PC-9 (cell line): Measurements from ENCODE around the gene RSPRY1. TPM values are rescaled to one million over a fixed set of nuclear protein-coding genes. Genes with fewer than 3 reads are reported as not detected.

Experiments
- BruUV-seq: library from RNA; stranded (reverse); fragments of 400-500 nt; replicated peaks from 2 replicates; lab custom pipeline; 2021; lab: Mats Ljungman, UMichigan
- CTCF ChIA-PET: fragments of 300-600 bp; sonication (Branson Sonifier 250); formaldehyde crosslinking; loops from one replicate; lab custom pipeline; 2022; ENCODE audit warnings: antibody characterized with exemption; lab: Charles Lee
- POLR2A ChIA-PET: fragments of 300-600 bp; sonication (Branson Sonifier 250); formaldehyde crosslinking; loops from one replicate; lab custom pipeline; 2022; ENCODE audit warnings: antibody characterized with exemption; ENCODE audit not compliant: unreplicated experiment; lab: Charles Lee
- DNase-seq, 2 experiments: peaks; one replicate each; pipeline versions ENCODE4 v3.0.0 to v3.0.0-alpha.2; 2015 to 2022; ENCODE audit warnings: mixed read lengths in 1 of 2
- H2AFZ ChIP-seq: fragments of 200-600 bp; sonication (generic); 2 replicates; pipeline ENCODE4 v1.8.1; 2017; ENCODE audit warnings: antibody characterized with exemption
- H3F3A ChIP-seq: fragments of 200-600 bp; sonication (generic); 2 replicates; pipeline ENCODE4 v1.8.1; 2017; ENCODE audit warnings: antibody characterized with exemption, mild to moderate bottlenecking, low read depth; ENCODE audit not compliant: insufficient read depth
- H3K27ac ChIP-seq: fragments of 200-600 bp; sonication (generic); 2 replicates; pipeline ENCODE4 v1.6.1; 2016; ENCODE audit warnings: mixed run types
- H3K27me3 ChIP-seq: fragments of 200-600 bp; sonication (generic); 2 replicates; pipeline ENCODE4 v1.6.1; 2016; ENCODE audit warnings: low read depth, mixed run types; ENCODE audit not compliant: insufficient read depth
- H3K36me3 ChIP-seq: fragments of 200-600 bp; sonication (generic); 2 replicates; pipeline ENCODE4 v1.6.1; 2016; ENCODE audit warnings: low read depth, mixed run types
- H3K4me1 ChIP-seq: fragments of 200-600 bp; sonication (generic); replicated peaks from 2 replicates; pipeline ENCODE4 v1.6.1; 2016; ENCODE audit warnings: mixed run types; ENCODE audit not compliant: insufficient read depth
- H3K4me2 ChIP-seq: fragments of 200-600 bp; sonication (generic); 2 replicates; pipeline ENCODE4 v1.6.1; 2017; ENCODE audit warnings: mixed run types
- H3K4me3 ChIP-seq: fragments of 200-600 bp; sonication (generic); 2 replicates; pipeline ENCODE4 v1.6.1; 2016; ENCODE audit warnings: mixed run types
- H3K79me2 ChIP-seq: fragments of 200-600 bp; sonication (generic); 2 replicates; pipeline ENCODE4 v1.6.1; 2017; ENCODE audit warnings: low read depth, mixed run types
- H3K9me2 ChIP-seq: fragments of 200-600 bp; sonication (generic); 2 replicates; pipeline ENCODE4 v1.8.1; 2017; ENCODE audit warnings: mild to moderate bottlenecking; ENCODE audit not compliant: insufficient read depth
- H3K9me3 ChIP-seq: fragments of 200-600 bp; sonication (generic); 2 replicates; pipeline ENCODE4 v1.8.1; 2016; ENCODE audit warnings: low read depth; ENCODE audit not compliant: insufficient read depth
- H4K20me1 ChIP-seq: fragments of 200-600 bp; sonication (generic); 2 replicates; pipeline ENCODE4 v1.8.1; 2017; ENCODE audit not compliant: insufficient read depth
- CTCF ChIP-seq: fragments of 200-600 bp; sonication (generic); conservative IDR thresholded peaks from 2 replicates; pipeline ENCODE4 v1.6.1; 2017; ENCODE audit warnings: mixed run types, antibody characterized with exemption, mild to moderate bottlenecking, moderate library complexity
- EZH2 ChIP-seq: fragments of 200-600 bp; sonication (generic); IDR thresholded peaks from 2 replicates; pipeline ENCODE4 v1.8.0; 2017; ENCODE audit warnings: antibody characterized with exemption, low read depth
- intact Hi-C: fragments of 100-400 bp; cut with micrococcal nuclease; formaldehyde crosslinking; loops from one replicate; pipeline ENCODE4 v1.10.0; 2022; ENCODE audit not compliant: unreplicated experiment
- total RNA-seq: library from RNA; stranded (reverse); gene quantifications from 2 replicates; pipeline ENCODE4 v1.2.3, GENCODE V29; 2021

RSPRY1 gene
- total RNA-seq, 1 experiment from 2014 or later = 26.3 TPM

GRCh38 chr16:57203451-57203850, 17.3 kb downstream of the RSPRY1 start:
- H3K9me2 ChIP-seq = no peaks in the 10 kb centered on the region
- H3K27me3 ChIP-seq = no peaks in the 10 kb centered on the region
- H3K79me2 ChIP-seq = peaks cover 5% of the 10 kb centered on the region; the same call in 1 of the 2 replicates
- H3K27ac ChIP-seq = no peak overlapping the region
- H3K4me2 ChIP-seq = no peak overlapping the region
- no TSS peak for BruUV-seq
- no peak overlapping the region for H3K4me3 ChIP-seq
- H3F3A ChIP-seq = peaks cover 7% of the 10 kb centered on the region; the same call in 1 of the 2 replicates
- ChIA-PET CTCF (no interaction called here), POLR2A (interaction anchor here (0.5 to 0.7 kb wide), 3 partner anchors 17 to 464 kb away, joined by 3 to 6 read pairs (median 3); partner anchors contain the start of genes ADGRG3, PSME3IP1 and RSPRY1)
- peaks cover 30% of the 10 kb centered on the region for H3K36me3 ChIP-seq
- H3K4me1 ChIP-seq = no peaks in the 10 kb centered on the region
- H4K20me1 ChIP-seq = no peaks in the 10 kb centered on the region
- no peaks in the 10 kb centered on the region for H3K9me3 ChIP-seq
- intact Hi-C loops = no loop called here
- DNase-seq = no peak
- H2AFZ ChIP-seq = no peak overlapping the region
- no peak for TF ChIP-seq EZH2
- no peak for TF ChIP-seq CTCF

- intact Hi-C loops = no loop called here
- POLR2A ChIA-PET = no interaction called here
- BruUV-seq = no TSS peak
These were observed 18.5 kb downstream of the RSPRY1 start for GRCh38 chr16:57204675-57205074.

GRCh38 chr16:57208926-57209325, 22.8 kb downstream of the RSPRY1 start:
- TF ChIP-seq EZH2 (no peak), CTCF (no peak)
- intact Hi-C loops = no loop called here
- Histone ChIP-seq H2AFZ (no peak overlapping the region), H3K4me2 (no peak overlapping the region), H4K20me1 (no peaks in the 10 kb centered on the region), H3K4me1 (no peaks in the 10 kb centered on the region), H3K27ac (no peak overlapping the region), H3K79me2 (no peaks in the 10 kb centered on the region), H3K9me3 (0 out of 2 replicates have a peak, but pooled peaks cover 3% of the 10 kb centered on the region), H3K4me3 (no peak overlapping the region), H3K36me3 (peaks cover 51% of the 10 kb centered on the region), H3K27me3 (no peaks in the 10 kb centered on the region), H3K9me2 (no peaks in the 10 kb centered on the region), H3F3A (peaks cover 3% of the 10 kb centered on the region; the same call in 1 of the 2 replicates)
- no TSS peak for BruUV-seq
- ChIA-PET CTCF (no interaction called here), POLR2A (no interaction called here)
- DNase-seq = no peak

More at GRCh38 chr16:57204675-57205074, 18.5 kb downstream of the RSPRY1 start:
- H3K4me1 ChIP-seq = no peaks in the 10 kb centered on the region
- DNase-seq = no peak
- no peak for TF ChIP-seq CTCF
- no peak for TF ChIP-seq EZH2
- no peaks in the 10 kb centered on the region for H3K9me3 ChIP-seq
- H3K4me3 ChIP-seq = no peak overlapping the region
- H4K20me1 ChIP-seq = no peaks in the 10 kb centered on the region
- CTCF ChIA-PET = no interaction called here
- no peak overlapping the region for H3K27ac ChIP-seq
- H3K4me2 ChIP-seq = no peak overlapping the region
- no peaks in the 10 kb centered on the region for H3K27me3 ChIP-seq
- no peaks in the 10 kb centered on the region for H3K79me2 ChIP-seq
- no peak overlapping the region for H2AFZ ChIP-seq
- H3K9me2 ChIP-seq = no peaks in the 10 kb centered on the region
- H3K36me3 ChIP-seq = peaks cover 35% of the 10 kb centered on the region
- H3F3A ChIP-seq = peaks cover 7% of the 10 kb centered on the region; the same call in 1 of the 2 replicates
